Astrocyte of the cerebellum (primary cell): ENCODE measurements around the gene NTM.
"Not testable (repeated sequence)": the region's sequence is repeated elsewhere in the genome, so short reads cannot be mapped to it uniquely, and the experiment has no call there.

Experiments
- DNase-seq: peaks from one replicate; pipeline ENCODE4 v3.0.0-alpha.2; 2011; ENCODE audit warnings: low read depth
- H3K4me3 ChIP-seq: 2 replicates; pipeline ENCODE4 v1.5.1; 2011; ENCODE audit warnings: mild to moderate bottlenecking, low read depth, low read length, moderate library complexity
- in situ Hi-C: cut with HindIII; loops from 2 replicates; pipeline ENCODE4 v1.10.0; 2017; ENCODE audit warnings: low sequenced_read_pairs
- TF ChIP-seq, protein P1 (sequence below): IDR thresholded peaks from 2 replicates; pipeline ENCODE4 v1.5.1; 2012; ENCODE audit warnings: low read length, low read depth, moderate library complexity, mild to moderate bottlenecking; ENCODE audit errors: missing control alignments

Gene NTM

DNA sequence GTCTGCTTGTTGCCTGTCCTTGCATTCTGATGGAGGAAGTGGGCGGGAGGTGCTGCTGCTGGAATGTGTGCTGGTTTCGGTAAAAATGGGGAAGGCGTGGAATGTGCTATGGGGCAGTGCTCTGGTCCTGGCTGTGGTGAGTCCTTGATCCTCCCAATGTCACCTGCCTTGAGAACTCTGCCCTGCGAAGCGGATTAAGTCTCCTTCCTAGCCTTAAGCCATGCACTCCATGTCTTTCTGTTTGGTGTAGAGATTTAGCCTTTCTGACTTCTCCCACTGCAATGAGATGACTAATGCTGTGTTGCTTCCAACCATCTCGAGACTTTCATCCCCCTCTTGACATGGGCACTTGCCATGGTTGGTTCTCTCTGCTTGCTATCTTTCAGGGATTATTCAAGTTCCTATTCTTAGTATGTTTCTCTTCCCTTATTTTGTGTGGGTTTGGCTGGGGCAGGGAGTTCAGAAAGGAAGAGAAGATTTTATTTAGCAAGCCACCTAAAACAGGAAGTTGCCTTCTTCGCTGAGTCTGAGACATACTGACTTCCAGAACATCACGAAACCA, 687.9 kb downstream of the NTM start:
- DNase-seq = no peak
- in situ Hi-C loops = no loop called here
- TF ChIP-seq, protein P1, sequence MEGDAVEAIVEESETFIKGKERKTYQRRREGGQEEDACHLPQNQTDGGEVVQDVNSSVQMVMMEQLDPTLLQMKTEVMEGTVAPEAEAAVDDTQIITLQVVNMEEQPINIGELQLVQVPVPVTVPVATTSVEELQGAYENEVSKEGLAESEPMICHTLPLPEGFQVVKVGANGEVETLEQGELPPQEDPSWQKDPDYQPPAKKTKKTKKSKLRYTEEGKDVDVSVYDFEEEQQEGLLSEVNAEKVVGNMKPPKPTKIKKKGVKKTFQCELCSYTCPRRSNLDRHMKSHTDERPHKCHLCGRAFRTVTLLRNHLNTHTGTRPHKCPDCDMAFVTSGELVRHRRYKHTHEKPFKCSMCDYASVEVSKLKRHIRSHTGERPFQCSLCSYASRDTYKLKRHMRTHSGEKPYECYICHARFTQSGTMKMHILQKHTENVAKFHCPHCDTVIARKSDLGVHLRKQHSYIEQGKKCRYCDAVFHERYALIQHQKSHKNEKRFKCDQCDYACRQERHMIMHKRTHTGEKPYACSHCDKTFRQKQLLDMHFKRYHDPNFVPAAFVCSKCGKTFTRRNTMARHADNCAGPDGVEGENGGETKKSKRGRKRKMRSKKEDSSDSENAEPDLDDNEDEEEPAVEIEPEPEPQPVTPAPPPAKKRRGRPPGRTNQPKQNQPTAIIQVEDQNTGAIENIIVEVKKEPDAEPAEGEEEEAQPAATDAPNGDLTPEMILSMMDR = no peak
- no peak overlapping the region for H3K4me3 ChIP-seq

DNA sequence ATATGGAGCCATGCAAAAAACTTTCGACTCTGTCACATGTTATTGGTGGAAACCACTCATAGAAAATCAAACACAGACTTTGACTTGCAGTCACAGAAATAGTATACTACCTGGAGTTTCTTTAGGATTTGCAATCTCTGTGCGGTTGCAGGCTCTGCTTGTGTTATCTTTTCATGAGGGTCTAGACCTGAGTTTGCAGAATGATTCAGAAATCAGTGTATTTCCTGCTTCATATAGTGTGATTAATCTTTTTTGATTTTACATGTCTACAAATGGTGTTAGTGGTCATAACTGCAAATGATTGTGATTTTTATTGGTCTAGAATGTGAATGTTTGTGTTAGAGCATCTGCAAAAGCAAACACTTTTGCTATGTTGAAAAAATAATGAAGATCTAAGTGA, 690.2 kb downstream of the NTM start:
- in situ Hi-C loops = no loop called here
- TF ChIP-seq, protein P1 = no peak
- no peak for DNase-seq
- H3K4me3 ChIP-seq = no peak overlapping the region

DNA sequence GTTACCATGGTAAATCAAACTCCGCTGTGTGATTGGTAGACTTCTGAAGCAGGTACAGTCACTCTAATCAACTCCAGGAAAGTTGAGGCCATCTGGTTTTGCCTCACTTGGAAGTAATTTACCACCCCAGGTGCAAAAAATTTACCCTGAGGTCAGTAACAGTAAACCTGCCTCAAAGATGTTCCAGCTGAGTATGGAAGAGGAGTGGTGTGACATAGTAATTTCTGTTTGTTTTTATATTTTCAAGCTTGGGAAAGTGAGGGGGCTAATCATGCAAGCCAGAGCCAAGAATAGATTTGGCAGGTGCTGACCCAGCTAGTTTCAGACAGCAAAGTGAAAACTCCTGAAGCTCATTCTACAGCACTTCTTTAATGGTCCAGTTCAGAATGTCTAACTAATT, 691.6 kb downstream of the NTM start:
- in situ Hi-C loops = no loop called here
- TF ChIP-seq, protein P1 = no peak
- no peak overlapping the region for H3K4me3 ChIP-seq
- DNase-seq = peak; percentile 65

DNA sequence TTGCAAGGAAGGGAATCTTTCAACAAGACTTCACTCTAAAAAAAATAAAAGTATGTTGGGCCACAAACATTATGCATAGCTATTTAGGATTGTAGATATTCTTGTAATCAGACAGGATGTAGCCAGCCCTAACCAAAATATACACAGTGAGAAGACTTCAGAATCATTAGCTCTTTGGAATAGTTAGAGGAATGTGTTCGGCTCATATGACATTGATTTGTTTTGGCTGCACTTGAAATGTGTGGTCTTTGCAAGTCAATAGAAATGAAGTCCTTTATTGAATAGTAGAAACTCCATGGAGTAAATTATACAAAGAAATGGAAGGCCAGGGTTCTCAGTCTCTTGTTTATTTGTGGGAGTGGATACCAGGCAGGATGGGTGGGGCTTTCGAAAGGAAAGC, 692.1 kb downstream of the NTM start:
- no peak overlapping the region for H3K4me3 ChIP-seq
- in situ Hi-C loops = no loop called here
- TF ChIP-seq, protein P1 = no peak
- DNase-seq = peak; percentile 71

DNA sequence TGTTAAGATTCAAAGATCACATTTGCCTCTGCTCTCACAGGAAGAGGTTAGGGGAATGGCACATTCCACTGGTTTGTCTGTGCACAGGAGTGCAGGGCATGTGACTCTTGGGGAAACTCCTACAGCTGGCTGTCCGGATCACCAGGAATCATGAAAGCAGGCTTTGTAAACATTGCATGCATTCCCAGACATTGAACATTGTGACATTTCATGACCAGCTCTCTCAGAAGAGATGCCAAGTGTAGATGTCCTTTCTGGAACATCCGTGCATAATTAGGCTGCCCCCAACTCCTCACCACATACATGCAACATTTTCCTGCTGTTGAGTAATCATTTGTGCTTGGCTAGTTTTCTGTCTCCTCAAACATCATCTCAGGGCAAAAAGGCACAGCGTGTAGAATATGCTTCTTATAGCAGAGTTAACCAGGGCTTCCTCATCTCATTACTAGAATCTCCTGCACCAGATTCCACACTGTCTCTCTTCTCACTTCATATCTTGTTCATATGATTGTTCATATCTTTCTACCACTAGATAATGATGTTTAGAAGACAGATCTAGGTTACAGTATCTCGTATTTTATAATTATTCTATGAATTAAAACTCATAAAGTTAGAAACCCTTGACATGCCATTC, 694.7 kb downstream of the NTM start:
- peak; percentile 96 for DNase-seq
- TF ChIP-seq, protein P1 = no peak
- H3K4me3 ChIP-seq = no peak overlapping the region
- in situ Hi-C loops = no loop called here

DNA sequence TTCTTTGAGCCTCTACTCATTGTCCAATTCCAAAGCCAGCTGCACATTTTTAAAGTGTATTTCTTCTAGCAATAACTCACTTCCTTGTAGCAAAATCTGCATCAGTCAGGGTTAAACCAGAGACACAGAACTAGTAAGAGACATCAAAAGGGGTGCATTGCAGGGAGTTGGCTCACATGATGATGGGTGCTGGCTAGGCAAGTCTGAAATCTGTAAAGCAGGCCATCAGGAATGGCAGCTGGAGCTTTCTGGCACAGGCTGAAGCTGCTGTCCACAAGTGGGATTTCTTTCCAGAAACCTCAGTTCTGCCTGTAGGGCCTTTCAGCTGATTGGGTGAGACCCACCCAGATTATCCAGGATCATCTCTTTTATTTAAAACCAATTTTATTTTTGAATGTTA, 698.1 kb downstream of the NTM start:
- in situ Hi-C loops = no loop called here
- TF ChIP-seq, protein P1 = no peak
- H3K4me3 ChIP-seq = no peak overlapping the region
- no peak for DNase-seq

DNA sequence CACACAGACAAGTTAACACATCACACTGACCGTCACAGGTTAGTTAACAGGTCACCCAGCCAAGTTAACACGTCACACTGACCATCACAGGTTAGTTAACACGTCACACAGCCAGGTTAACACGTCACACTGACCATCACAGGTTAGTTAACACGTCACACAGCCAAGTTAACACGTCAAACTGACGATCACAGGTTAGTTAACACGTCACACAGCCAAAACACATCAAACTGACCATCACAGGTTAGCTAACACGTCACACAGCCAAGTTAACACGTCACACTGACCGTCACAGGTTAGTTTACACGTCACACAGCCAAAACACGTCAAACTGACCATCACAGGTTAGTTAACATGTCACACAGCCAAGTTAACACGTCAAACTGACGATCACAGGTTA, 699.2 kb downstream of the NTM start:
- in situ Hi-C loops = not testable (repeated sequence)

DNA sequence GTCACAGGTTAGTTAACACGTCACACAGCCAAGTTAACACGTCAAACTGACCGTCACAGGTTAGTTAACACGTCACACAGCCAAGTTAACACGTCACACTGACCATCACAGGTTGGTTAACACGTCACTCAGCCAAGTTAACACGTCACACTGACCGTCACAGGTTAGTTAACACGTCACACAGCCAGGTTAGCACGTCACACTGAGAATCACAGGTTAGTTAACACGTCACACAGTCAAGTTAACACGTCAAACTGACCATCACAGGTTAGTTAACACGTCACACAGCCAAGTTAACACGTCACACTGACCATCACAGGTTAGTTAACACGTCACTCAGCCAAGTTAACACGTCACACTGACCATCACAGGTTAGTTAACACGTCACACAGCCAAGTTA, 700.5 kb downstream of the NTM start:
- H3K4me3 ChIP-seq, DNase-seq, in situ Hi-C loops: not testable (repeated sequence)

More for the DNA sequence above, 699.2 kb downstream of the NTM start:
- DNase-seq, H3K4me3 ChIP-seq: not testable (repeated sequence)
